Measurements from ENCODE around the gene SDK1.
"Not testable (repeated sequence)": the region's sequence is repeated elsewhere in the genome, so short reads cannot be mapped to it uniquely, and the experiment has no call there.

Gene SDK1

GRCh38 chr7:3747467-3747866 lies 446.4 kb downstream of the SDK1 start:
- TF ChIP-seq, protein P1, sequence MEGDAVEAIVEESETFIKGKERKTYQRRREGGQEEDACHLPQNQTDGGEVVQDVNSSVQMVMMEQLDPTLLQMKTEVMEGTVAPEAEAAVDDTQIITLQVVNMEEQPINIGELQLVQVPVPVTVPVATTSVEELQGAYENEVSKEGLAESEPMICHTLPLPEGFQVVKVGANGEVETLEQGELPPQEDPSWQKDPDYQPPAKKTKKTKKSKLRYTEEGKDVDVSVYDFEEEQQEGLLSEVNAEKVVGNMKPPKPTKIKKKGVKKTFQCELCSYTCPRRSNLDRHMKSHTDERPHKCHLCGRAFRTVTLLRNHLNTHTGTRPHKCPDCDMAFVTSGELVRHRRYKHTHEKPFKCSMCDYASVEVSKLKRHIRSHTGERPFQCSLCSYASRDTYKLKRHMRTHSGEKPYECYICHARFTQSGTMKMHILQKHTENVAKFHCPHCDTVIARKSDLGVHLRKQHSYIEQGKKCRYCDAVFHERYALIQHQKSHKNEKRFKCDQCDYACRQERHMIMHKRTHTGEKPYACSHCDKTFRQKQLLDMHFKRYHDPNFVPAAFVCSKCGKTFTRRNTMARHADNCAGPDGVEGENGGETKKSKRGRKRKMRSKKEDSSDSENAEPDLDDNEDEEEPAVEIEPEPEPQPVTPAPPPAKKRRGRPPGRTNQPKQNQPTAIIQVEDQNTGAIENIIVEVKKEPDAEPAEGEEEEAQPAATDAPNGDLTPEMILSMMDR (IDR thresholded peaks at IDR 0.05; ENCODE audit: low read depth, low read length), result no peak
- H3K4me3 ChIP-seq (ENCODE audit: low read depth, low read length), result no peak overlapping the region

- TF ChIP-seq, protein P1 (IDR thresholded peaks at IDR 0.05; ENCODE audit: low read depth, low read length), result no peak
- H3K4me3 ChIP-seq (ENCODE audit: low read depth, low read length), result no peak overlapping the region
Observed at GRCh38 chr7:3748389-3748788, 447.3 kb downstream of the SDK1 start.

GRCh38 chr7:3753868-3754267 lies 452.8 kb downstream of the SDK1 start:
- no peak overlapping the region for H3K4me3 ChIP-seq (ENCODE audit: low read depth, low read length)
- TF ChIP-seq, protein P1 (IDR thresholded peaks at IDR 0.05; ENCODE audit: low read depth, low read length), result no peak

GRCh38 chr7:3754493-3755341 lies 453.7 kb downstream of the SDK1 start:
- H3K4me3 ChIP-seq (ENCODE audit: low read depth, low read length), result no peak overlapping the region

DNA sequence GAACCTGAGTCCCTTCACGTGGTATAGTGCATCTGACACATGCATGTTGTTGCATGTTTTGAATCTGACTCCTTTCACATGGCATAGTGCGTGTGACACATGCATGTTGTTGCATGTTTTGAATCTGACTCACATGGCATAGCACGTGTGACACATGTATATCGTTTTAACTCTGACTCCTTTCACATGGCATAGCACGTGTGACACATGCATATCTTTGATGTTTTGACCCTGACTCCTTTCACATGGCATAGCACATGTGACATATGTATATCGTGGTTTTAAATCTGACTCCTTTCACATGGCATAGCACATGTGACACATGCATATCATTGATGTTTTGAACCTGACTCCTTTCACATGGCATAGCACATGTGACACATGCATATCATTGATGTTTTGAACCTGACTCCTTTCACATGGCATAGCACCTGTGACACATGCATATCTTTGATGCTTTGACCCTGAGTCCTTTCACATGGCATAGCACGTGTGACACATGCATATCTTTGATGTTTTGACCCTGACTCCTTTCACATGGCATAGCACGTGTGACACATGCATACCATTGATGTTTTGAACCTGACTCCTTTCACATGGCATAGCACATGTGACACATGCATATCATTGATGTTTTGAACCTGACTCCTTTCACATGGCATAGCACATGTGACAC lies 454.9 kb downstream of the SDK1 start:
- H3K4me3 ChIP-seq (ENCODE audit: low read depth, low read length), result not testable (repeated sequence)

More at GRCh38 chr7:3754493-3755341, 453.7 kb downstream of the SDK1 start:
- TF ChIP-seq, protein P1 (IDR thresholded peaks at IDR 0.05; ENCODE audit: low read depth, low read length), result no peak

GRCh38 chr7:3757059-3757458 lies 456.0 kb downstream of the SDK1 start:
- H3K4me3 ChIP-seq (ENCODE audit: low read depth, low read length), result no peak overlapping the region
- TF ChIP-seq, protein P1 (IDR thresholded peaks at IDR 0.05; ENCODE audit: low read depth, low read length), result no peak

GRCh38 chr7:3760651-3761050 lies 459.6 kb downstream of the SDK1 start:
- no peak overlapping the region for H3K4me3 ChIP-seq (ENCODE audit: low read depth, low read length)
- TF ChIP-seq, protein P1 (IDR thresholded peaks at IDR 0.05; ENCODE audit: low read depth, low read length), result no peak

All from WI38 (cell line).